T-cell (primary cell): ENCODE measurements around the gene OR13J1. TPM values are rescaled to one million over a fixed set of nuclear protein-coding genes. Genes with fewer than 3 reads are reported as not detected.

Source experiments
- ATAC-seq, 4 experiments: fragments of 200-7000 bp in 3 of 4; fragments of 150-1000 bp in 1 of 4; cut with Tn5 transposase; replicated peaks in 1 of 4; 1 replicate in 3 of 4; 2 replicates in 1 of 4; pipeline ENCODE4 v1.10.0; 2021; ENCODE audit warnings: moderate library complexity in 3 of 4, mild to moderate bottlenecking in 2 of 4, moderate number of reproducible peaks in 1 of 4
- CTCF ChIA-PET, 2 donors: fragments of 300-600 bp; sonication (Branson Sonifier 250); formaldehyde crosslinking; loops; one replicate each; lab custom pipeline; 2022; ENCODE audit warnings: antibody characterized with exemption in 2 of 2; lab: Charles Lee
- POLR2A ChIA-PET, 2 donors: fragments of 300-600 bp; sonication (Branson Sonifier 250); formaldehyde crosslinking; loops; one replicate each; lab custom pipeline; 2022; ENCODE audit warnings: antibody characterized with exemption in 2 of 2; lab: Charles Lee
- DNase-seq, 35 experiments: peaks; one replicate each; pipeline versions ENCODE4 v3.0.0 to v3.0.0-alpha.2; 2013 to 2023
- H3K27ac ChIP-seq: one replicate; pipeline ENCODE4 v1.5.1; 2013; ENCODE audit warnings: low read length
- H3K27me3 ChIP-seq, 2 experiments: replicated peaks in 1 of 2; 1 replicate in 1 of 2; 2 replicates in 1 of 2; pipeline versions ENCODE4 v1.6.1 to v1.7.0; 2013; ENCODE audit warnings: low read length in 1 of 2, mixed read lengths in 1 of 2; ENCODE audit not compliant: control insufficient read depth in 2 of 2, insufficient read depth in 2 of 2; ENCODE audit errors: extremely low read depth in 1 of 2
- H3K36me3 ChIP-seq, 2 donors: 1 replicate in 1 of 2; 2 replicates in 1 of 2; pipeline versions ENCODE4 v1.6.1 to v1.7.0; 2013; ENCODE audit warnings: low read length in 1 of 2; ENCODE audit not compliant: control insufficient read depth in 2 of 2, insufficient read depth in 1 of 2; ENCODE audit errors: extremely low read depth in 1 of 2
- H3K4me1 ChIP-seq, 2 experiments: 1 replicate in 1 of 2; 2 replicates in 1 of 2; pipeline versions ENCODE4 v1.6.1 to v1.7.0; 2013; ENCODE audit warnings: low read length in 2 of 2, mixed read lengths in 1 of 2; ENCODE audit not compliant: insufficient read depth in 2 of 2, control insufficient read depth in 1 of 2; ENCODE audit errors: extremely low read depth in 1 of 2
- H3K4me3 ChIP-seq, 2 donors: 1 replicate in 1 of 2; 2 replicates in 1 of 2; pipeline versions ENCODE4 v1.5.1 to v1.7.0; 2013; ENCODE audit warnings: mild to moderate bottlenecking in 2 of 2, low read length in 1 of 2, moderate library complexity in 1 of 2; ENCODE audit not compliant: control insufficient read depth in 1 of 2; ENCODE audit errors: extremely low read depth in 1 of 2
- H3K9me3 ChIP-seq: 2 replicates; pipeline ENCODE4 v1.7.0; 2013
- H3K27ac Mint-ChIP-seq, 2 donors: one replicate each; pipeline ENCODE4 v1.8.0; 2020 to 2021; ENCODE audit warnings: mild to moderate bottlenecking in 2 of 2, mixed read lengths in 2 of 2
- H3K27me3 Mint-ChIP-seq, 2 donors: one replicate each; pipeline ENCODE4 v1.8.0; 2021 to 2022; ENCODE audit warnings: mixed read lengths in 2 of 2
- H3K36me3 Mint-ChIP-seq: one replicate; pipeline ENCODE4 v1.8.0; 2021; ENCODE audit warnings: mixed read lengths
- H3K4me1 Mint-ChIP-seq, 3 donors: one replicate each; pipeline ENCODE4 v1.8.0; 2020 to 2022; ENCODE audit warnings: mixed read lengths in 3 of 3, mild to moderate bottlenecking in 1 of 3
- H3K4me3 Mint-ChIP-seq, 3 donors: one replicate each; pipeline ENCODE4 v1.8.0; 2020 to 2022; ENCODE audit warnings: mild to moderate bottlenecking in 3 of 3, mixed read lengths in 3 of 3, moderate library complexity in 3 of 3
- H3K9me3 Mint-ChIP-seq, 3 donors: one replicate each; pipeline ENCODE4 v1.8.0; 2020 to 2022; ENCODE audit warnings: mixed read lengths in 3 of 3
- WGBS: methylation state at CpG from one replicate; pipeline ENCODE4 v1.1.5; 2013; ENCODE audit warnings: missing lambda C conversion rate; ENCODE audit not compliant: insufficient coverage; 5-methylcytosine and 5-hydroxymethylcytosine counted together
- total RNA-seq, 35 experiments: library from RNA in 6 of 35; stranded (reverse) in 6 of 35; fragments of 120-200 nt in 1 of 35; gene quantifications; one replicate each; pipeline versions ENCODE4 v1.2.1 to v1.2.4 and lab custom pipeline; 2013 to 2026

OR13J1 gene
- total RNA-seq, 5 donors from 2014 or later (not counting 1 experiment from before 2014, with no cell fraction given) = not detected

DNA sequence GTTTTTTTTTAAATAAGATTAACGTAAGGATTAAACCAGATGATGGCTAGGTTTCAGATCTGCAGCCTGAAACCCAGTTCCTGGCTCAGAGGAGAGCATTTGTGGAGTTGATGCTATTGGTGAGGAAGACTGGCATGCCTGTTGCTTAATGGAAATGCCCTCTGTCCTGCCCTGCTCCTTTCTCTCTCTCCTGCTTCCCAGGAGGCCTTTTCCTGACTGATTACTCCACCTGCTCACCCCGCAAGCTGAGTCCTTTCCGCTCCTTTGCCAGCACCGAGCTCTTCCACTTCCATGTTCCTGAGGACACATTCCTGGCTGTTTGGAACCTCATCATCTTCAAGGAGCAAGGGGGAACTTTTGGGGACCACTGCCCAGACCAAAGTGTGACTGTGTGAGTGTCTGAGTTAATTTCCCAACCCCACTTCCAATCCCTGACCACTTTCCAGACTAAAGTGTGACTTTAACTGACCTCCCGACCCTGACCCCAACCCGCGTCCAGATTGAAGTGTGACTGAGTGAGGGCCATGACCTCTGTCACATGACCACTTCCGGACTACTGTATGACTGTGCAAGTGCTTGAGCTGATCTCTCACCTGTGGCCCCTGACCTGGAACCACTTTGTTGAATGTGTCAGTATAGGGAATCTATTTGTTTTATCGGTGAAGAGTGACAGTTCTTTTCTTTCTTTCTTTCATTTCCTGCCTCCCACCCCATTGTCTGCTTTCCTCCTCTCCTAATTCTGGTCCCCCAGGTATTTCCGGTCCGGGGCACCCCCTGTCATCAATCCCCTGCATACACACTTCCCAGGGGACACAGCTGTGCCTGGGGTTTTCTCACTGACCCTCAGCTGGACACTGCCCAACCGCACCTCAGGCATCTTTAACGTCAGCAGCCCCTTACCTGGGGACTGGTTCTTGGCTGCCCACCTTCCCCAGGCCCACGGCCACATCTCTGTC, 35.7 kb downstream of the OR13J1 start:
- H3K4me3 ChIP-seq = no peak overlapping the region
- Mint-ChIP-seq H3K27me3 (no peaks in the 10 kb centered on the region), H3K9me3 (no peaks in the 10 kb centered on the region), H3K4me3 (no peak overlapping the region), H3K36me3 (no peaks in the 10 kb centered on the region), H3K4me1 (peaks cover 22 to 29% (median 27%) of the 10 kb centered on the region in 3 donors), H3K27ac (peak overlapping the region in 1 of 2 donors; percentile 3)
- peaks cover 0 to 7% of the 10 kb centered on the region in 2 donors for H3K36me3 ChIP-seq
- peaks cover 6 to 10% of the 10 kb centered on the region in 2 experiments for H3K4me1 ChIP-seq
- POLR2A ChIA-PET = interaction anchor here in 1 of 2 donors (0.7 kb wide), 1 partner anchor 1757 kb away, joined by 7 read pairs; no protein-coding TSS in a partner anchor
- no peaks in the 10 kb centered on the region for H3K9me3 ChIP-seq
- H3K27me3 ChIP-seq = no peaks in the 10 kb centered on the region
- no peak for DNase-seq
- no peak overlapping the region for H3K27ac ChIP-seq
- no peak for ATAC-seq
- 92% methylated on average over 11 of the region's 14 CpGs for WGBS
- CTCF ChIA-PET = interaction anchor here (0.9 to 1.4 kb wide), 4 partner anchors 8 to 46 kb away, joined by 3 read pairs; no protein-coding TSS in a partner anchor

DNA sequence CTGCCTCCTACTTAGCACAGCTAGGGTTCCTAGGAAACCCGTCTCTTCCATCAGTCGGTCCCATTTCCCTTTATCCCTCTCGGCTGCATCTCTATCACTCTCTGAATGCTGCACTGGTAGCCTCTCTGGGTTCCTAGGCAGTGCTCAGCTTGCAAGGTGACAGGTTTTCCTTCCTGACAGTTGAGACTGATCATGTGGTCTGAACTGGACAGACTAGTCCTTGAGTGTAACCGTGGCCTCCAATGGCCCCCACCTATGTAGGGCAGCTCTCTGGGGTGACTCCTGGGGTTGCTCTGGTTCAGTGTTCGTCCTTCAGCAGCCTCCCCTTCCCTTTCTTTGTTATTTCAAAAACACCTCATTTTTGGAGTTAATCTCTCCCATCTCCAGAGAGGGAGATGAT, 37.4 kb downstream of the OR13J1 start:
- Mint-ChIP-seq H3K4me1 (peaks cover 35 to 39% (median 35%) of the 10 kb centered on the region in 3 donors), H3K4me3 (no peak overlapping the region), H3K9me3 (no peaks in the 10 kb centered on the region), H3K36me3 (no peaks in the 10 kb centered on the region), H3K27me3 (no peaks in the 10 kb centered on the region), H3K27ac (no peak overlapping the region)
- DNase-seq = no peak
- ChIA-PET CTCF (interaction anchor here in 1 of 2 donors (0.6 kb wide), 1 partner anchor 76 kb away, joined by 3 read pairs; no protein-coding TSS in a partner anchor), POLR2A (no interaction called here)
- Histone ChIP-seq H3K27me3 (no peaks in the 10 kb centered on the region), H3K9me3 (no peaks in the 10 kb centered on the region), H3K27ac (no peak overlapping the region), H3K4me1 (peaks cover 6 to 17% of the 10 kb centered on the region in 2 experiments), H3K36me3 (peaks cover 0 to 7% of the 10 kb centered on the region in 2 donors), H3K4me3 (no peak overlapping the region)
- WGBS = 96% methylated on average over 4 of the region's 5 CpGs
- no peak for ATAC-seq

DNA sequence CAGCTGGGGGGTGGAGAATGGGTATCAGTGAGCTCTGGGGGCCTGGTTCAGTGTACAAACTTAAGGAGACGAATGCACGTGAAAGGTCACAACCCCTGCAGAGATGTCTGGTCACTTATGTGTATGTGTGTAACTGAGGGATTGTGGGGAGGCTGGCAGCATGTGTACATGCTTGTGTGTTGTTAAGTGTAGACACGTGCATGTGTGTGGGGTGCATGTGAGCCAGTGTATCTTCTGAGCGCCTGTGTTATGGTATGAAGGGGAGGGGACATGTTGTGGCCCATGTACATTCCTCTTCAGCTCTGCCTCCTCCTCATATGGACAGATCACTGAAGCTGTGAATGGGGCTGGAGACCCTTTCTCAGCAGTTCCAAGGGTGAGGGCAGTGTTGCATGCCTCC, 39.2 kb downstream of the OR13J1 start:
- H3K4me1 Mint-ChIP-seq = peaks cover 38 to 44% (median 40%) of the 10 kb centered on the region in 3 donors
- no peaks in the 10 kb centered on the region for H3K9me3 Mint-ChIP-seq
- 87% methylated on average over 3 of the region's 4 CpGs for WGBS
- no peak overlapping the region for H3K4me3 ChIP-seq
- no peaks in the 10 kb centered on the region for H3K27me3 ChIP-seq
- ATAC-seq = no peak
- H3K4me1 ChIP-seq = peaks cover 6 to 20% of the 10 kb centered on the region in 2 experiments
- DNase-seq = no peak
- peaks cover 0 to 7% of the 10 kb centered on the region in 2 donors for H3K36me3 ChIP-seq
- no peaks in the 10 kb centered on the region for H3K36me3 Mint-ChIP-seq
- H3K27ac Mint-ChIP-seq = no peak overlapping the region
- H3K4me3 Mint-ChIP-seq = no peak overlapping the region
- CTCF ChIA-PET = interaction anchor here in 1 of 2 donors (0.6 kb wide), 1 partner anchor 114 kb away, joined by 4 read pairs; no protein-coding TSS in a partner anchor
- POLR2A ChIA-PET = interaction anchor here in 1 of 2 donors (0.5 kb wide), 1 partner anchor 14 kb away, joined by 3 read pairs; no protein-coding TSS in a partner anchor
- H3K27ac ChIP-seq = no peak overlapping the region
- H3K27me3 Mint-ChIP-seq = no peaks in the 10 kb centered on the region
- no peaks in the 10 kb centered on the region for H3K9me3 ChIP-seq

DNA sequence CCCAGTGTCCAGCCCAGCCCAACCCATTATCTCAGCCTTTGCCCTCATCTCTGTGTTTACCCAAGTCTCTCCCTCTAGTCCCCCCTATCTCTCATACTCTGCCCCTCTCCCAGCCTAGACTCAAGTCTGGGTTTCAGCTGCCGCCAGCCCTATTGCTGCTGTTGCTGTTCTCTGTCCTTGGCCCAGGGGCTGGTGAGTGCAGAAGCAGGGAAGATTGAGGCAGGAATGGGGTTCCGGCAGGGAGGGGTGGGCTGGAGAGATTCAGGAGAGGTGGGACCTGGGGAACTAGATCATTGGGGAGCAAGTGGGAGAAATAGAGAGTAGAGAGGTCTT, 40.5 kb downstream of the OR13J1 start:
- ChIA-PET POLR2A (no interaction called here), CTCF (no interaction called here)
- WGBS = 90% methylated on average over 2 of the region's 2 CpGs
- Histone ChIP-seq H3K36me3 (peaks cover 0 to 5% of the 10 kb centered on the region in 2 donors), H3K27ac (peak overlapping the region; percentile 57), H3K9me3 (no peaks in the 10 kb centered on the region), H3K4me3 (peak overlapping the region in 1 of 2 donors; percentile 76), H3K27me3 (no peaks in the 10 kb centered on the region), H3K4me1 (peaks cover 6 to 21% of the 10 kb centered on the region in 2 experiments)
- no peak for DNase-seq
- Mint-ChIP-seq H3K4me3 (peak overlapping the region; percentile 77 to 86 (median 82)), H3K27me3 (no peaks in the 10 kb centered on the region), H3K27ac (peak overlapping the region; percentile 58 to 79), H3K36me3 (no peaks in the 10 kb centered on the region), H3K9me3 (no peaks in the 10 kb centered on the region), H3K4me1 (peaks cover 42 to 44% (median 42%) of the 10 kb centered on the region in 3 donors)
- no peak for ATAC-seq

DNA sequence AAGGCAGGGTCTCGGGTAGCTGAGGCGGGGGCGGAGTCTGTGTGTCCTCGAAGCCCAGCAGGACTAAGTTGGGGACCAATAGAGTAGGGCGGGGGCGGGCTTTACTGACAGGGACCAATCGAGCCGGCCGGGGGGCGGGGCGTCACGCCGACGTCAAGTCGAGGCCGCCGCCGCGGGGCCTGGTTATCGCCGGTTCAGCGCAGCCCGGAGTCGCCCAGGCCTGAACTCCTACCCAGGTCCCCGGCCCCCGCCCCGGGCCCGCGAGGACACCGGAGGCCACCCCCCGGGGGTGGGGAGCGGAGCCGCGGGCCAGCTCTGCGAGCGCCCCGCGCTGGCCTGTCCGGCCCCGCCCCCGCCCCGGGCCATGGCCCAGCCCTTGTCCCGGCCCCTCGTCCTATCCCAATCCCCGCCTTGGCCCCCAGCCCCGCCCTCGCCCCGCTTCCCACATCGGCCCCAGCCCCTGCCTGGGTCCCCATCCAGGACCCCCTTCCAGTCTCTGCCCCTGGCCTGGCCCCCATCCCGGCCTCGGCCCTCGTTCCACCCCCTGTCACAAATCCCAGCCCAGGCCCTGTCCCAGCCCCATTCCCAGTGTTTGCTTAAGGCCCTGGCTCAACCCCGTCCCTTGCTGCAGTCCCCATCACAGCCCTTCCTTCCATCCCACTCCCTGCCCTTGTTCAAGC, 41.0 kb downstream of the OR13J1 start, which contains the start of gene TMEM8B:
Gene TMEM8B, plus strand, starts transcription at position 145 of the 680 bp plus-strand sequence. Its CDS starts 220 bp downstream, at position 365.
- H3K27ac ChIP-seq = peak within 1 kb of the TSS; percentile 64
- H3K9me3 Mint-ChIP-seq = no peaks in the 10 kb centered on the region
- H3K27me3 ChIP-seq = no peaks in the 10 kb centered on the region
- no peaks in the 10 kb centered on the region for H3K9me3 ChIP-seq
- peak; percentile 85 to 97 (median 93) for DNase-seq
- peak within 1 kb of the TSS; percentile 76 to 87 for H3K4me3 ChIP-seq
- H3K4me1 Mint-ChIP-seq = peaks cover 37 to 42% (median 39%) of the 10 kb centered on the region in 3 donors
- peaks cover 0 to under 1% of the 10 kb centered on the region in 2 donors for H3K36me3 ChIP-seq
- POLR2A ChIA-PET = no interaction called here
- WGBS = 2% methylated on average over 52 of the region's 53 CpGs
- H3K4me3 Mint-ChIP-seq = peak within 1 kb of the TSS; percentile 86 to 96 (median 93)
- H3K36me3 Mint-ChIP-seq = no peaks in the 10 kb centered on the region
- H3K27me3 Mint-ChIP-seq = no peaks in the 10 kb centered on the region
- peak; percentile 94 to 98 (median 98) for ATAC-seq
- H3K4me1 ChIP-seq = peaks cover 5 to 21% of the 10 kb centered on the region in 2 experiments
- peak within 1 kb of the TSS; percentile 86 to 95 for H3K27ac Mint-ChIP-seq
- CTCF ChIA-PET = interaction anchor here in 1 of 2 donors (1.0 kb wide), 1 partner anchor 39 kb away, joined by 4 read pairs; no protein-coding TSS in a partner anchor
